Measurements from ENCODE around the gene CEPT1.
A peak's percentile ranks its signal among the peaks of the same experiment; 100 is the strongest.

CEPT1 gene

GRCh38 chr1:111191496-111191895 lies 51.5 kb downstream of the CEPT1 start:
- Histone ChIP-seq H3K27ac (peak overlapping the region; percentile 12), H3K27me3 (replicated peaks) (no peaks in the 10 kb centered on the region), H3K4me3 (ENCODE audit: low read depth, low read length) (no peak overlapping the region), H3K36me3 (replicated peaks) (peaks cover 11% of the 10 kb centered on the region)
- in situ Hi-C loops (cut with HindIII; ENCODE audit: low pct_ligation_motif_present, low sequenced_read_pairs) = no loop called here
- TF ChIP-seq CTCF (IDR thresholded peaks at IDR 0.05; ENCODE audit: low read depth, low read length, missing control alignments) = no peak
- peak; percentile 22 for DNase-seq

DNA sequence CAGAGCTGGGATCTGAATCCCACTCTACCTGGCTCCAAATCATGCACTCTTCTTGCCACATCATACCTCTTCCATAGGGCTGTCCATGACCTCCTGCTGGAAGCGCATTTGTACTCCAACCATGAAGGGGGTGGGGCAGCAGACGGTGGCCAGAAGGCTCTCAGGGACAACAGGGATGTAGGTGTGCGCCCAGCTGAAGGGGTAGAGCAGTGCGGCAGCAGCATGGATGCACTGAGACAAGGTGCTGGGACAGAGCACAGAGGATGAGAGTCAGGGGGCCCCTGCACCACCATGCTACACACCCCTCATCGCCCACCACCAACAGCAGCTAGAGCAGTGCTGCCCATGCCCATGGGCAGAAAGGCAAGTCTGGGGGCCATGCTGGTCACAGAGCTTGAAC lies 52.1 kb downstream of the CEPT1 start:
- Histone ChIP-seq H3K27me3 (replicated peaks) (no peaks in the 10 kb centered on the region), H3K36me3 (replicated peaks) (peaks cover 6% of the 10 kb centered on the region), H3K4me3 (ENCODE audit: low read depth, low read length) (no peak overlapping the region), H3K27ac (no peak overlapping the region)
- in situ Hi-C loops (cut with HindIII; ENCODE audit: low pct_ligation_motif_present, low sequenced_read_pairs) = no loop called here
- no peak for TF ChIP-seq CTCF (IDR thresholded peaks at IDR 0.05; ENCODE audit: low read depth, low read length, missing control alignments)
- DNase-seq = no peak

GRCh38 chr1:111192658-111193519 lies 52.9 kb downstream of the CEPT1 start:
- in situ Hi-C loops (cut with HindIII; ENCODE audit: low pct_ligation_motif_present, low sequenced_read_pairs) = no loop called here
- Histone ChIP-seq H3K27ac (no peak overlapping the region), H3K36me3 (replicated peaks) (peaks cover 4% of the 10 kb centered on the region), H3K27me3 (replicated peaks) (no peaks in the 10 kb centered on the region), H3K4me3 (ENCODE audit: low read depth, low read length) (no peak overlapping the region)
- no peak for DNase-seq
- no peak for TF ChIP-seq CTCF (IDR thresholded peaks at IDR 0.05; ENCODE audit: low read depth, low read length, missing control alignments)

GRCh38 chr1:111193712-111194480 lies 53.9 kb downstream of the CEPT1 start:
- no peak for DNase-seq
- Histone ChIP-seq H3K27me3 (replicated peaks) (no peaks in the 10 kb centered on the region), H3K36me3 (replicated peaks) (no peaks in the 10 kb centered on the region), H3K4me3 (ENCODE audit: low read depth, low read length) (no peak overlapping the region), H3K27ac (no peak overlapping the region)
- TF ChIP-seq CTCF (IDR thresholded peaks at IDR 0.05; ENCODE audit: low read depth, low read length, missing control alignments) = no peak
- in situ Hi-C loops (cut with HindIII; ENCODE audit: low pct_ligation_motif_present, low sequenced_read_pairs) = no loop called here

- no peak for TF ChIP-seq CTCF (IDR thresholded peaks at IDR 0.05; ENCODE audit: low read depth, low read length, missing control alignments)
- Histone ChIP-seq H3K4me3 (ENCODE audit: low read depth, low read length) (no peak overlapping the region), H3K27me3 (replicated peaks) (no peaks in the 10 kb centered on the region), H3K27ac (no peak overlapping the region), H3K36me3 (replicated peaks) (no peaks in the 10 kb centered on the region)
- no peak for DNase-seq
- in situ Hi-C loops (cut with HindIII; ENCODE audit: low pct_ligation_motif_present, low sequenced_read_pairs) = no loop called here
Measured at GRCh38 chr1:111195002-111195684, 55.1 kb downstream of the CEPT1 start.

Measured in brain microvascular endothelial cell (primary cell).